SK-N-SH (cell line): Measurements from ENCODE around the gene NPAT.

Experiments used
- GABPA ChIP-seq: IDR thresholded peaks from 2 replicates; pipeline ENCODE4 v1.4.0; 2012; ENCODE audit warnings: low read depth, mild to moderate bottlenecking
- TAF1 ChIP-seq: IDR thresholded peaks from 2 replicates; pipeline ENCODE4 v1.6.1; 2012; ENCODE audit warnings: low read depth, mild to moderate bottlenecking, low read length, moderate library complexity, borderline replicate concordance
- YY1 ChIP-seq: IDR thresholded peaks from 2 replicates; pipeline ENCODE4 v1.4.0; 2012; ENCODE audit warnings: low read depth, mild to moderate bottlenecking
- TF ChIP-seq, protein P1 (sequence below): fragments of 200-600 bp; sonication (generic); IDR thresholded peaks from 2 replicates; pipeline ENCODE4 v1.6.1; 2017; ENCODE audit warnings: antibody characterized with exemption, mild to moderate bottlenecking, moderate library complexity

GRCh38 chr11:108246885-108247284 lies 24.4 kb upstream of the NPAT start:
- TF ChIP-seq, protein P1, sequence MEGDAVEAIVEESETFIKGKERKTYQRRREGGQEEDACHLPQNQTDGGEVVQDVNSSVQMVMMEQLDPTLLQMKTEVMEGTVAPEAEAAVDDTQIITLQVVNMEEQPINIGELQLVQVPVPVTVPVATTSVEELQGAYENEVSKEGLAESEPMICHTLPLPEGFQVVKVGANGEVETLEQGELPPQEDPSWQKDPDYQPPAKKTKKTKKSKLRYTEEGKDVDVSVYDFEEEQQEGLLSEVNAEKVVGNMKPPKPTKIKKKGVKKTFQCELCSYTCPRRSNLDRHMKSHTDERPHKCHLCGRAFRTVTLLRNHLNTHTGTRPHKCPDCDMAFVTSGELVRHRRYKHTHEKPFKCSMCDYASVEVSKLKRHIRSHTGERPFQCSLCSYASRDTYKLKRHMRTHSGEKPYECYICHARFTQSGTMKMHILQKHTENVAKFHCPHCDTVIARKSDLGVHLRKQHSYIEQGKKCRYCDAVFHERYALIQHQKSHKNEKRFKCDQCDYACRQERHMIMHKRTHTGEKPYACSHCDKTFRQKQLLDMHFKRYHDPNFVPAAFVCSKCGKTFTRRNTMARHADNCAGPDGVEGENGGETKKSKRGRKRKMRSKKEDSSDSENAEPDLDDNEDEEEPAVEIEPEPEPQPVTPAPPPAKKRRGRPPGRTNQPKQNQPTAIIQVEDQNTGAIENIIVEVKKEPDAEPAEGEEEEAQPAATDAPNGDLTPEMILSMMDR, result no peak
- TF ChIP-seq YY1 (no peak), GABPA (no peak), TAF1 (no peak)
